GM19455 (cell line): Measurements from ENCODE around the gene ASPA.

Experiments used
- ATAC-seq: cut with Tn5 transposase; IDR thresholded peaks from one replicate; pipeline ENCODE4 v1.9.1; 2021; ENCODE audit not compliant: unreplicated experiment

The ASPA gene

GRCh38 chr17:3532859-3533142, 57.0 kb downstream of the ASPA start:
- no peak for ATAC-seq

DNA sequence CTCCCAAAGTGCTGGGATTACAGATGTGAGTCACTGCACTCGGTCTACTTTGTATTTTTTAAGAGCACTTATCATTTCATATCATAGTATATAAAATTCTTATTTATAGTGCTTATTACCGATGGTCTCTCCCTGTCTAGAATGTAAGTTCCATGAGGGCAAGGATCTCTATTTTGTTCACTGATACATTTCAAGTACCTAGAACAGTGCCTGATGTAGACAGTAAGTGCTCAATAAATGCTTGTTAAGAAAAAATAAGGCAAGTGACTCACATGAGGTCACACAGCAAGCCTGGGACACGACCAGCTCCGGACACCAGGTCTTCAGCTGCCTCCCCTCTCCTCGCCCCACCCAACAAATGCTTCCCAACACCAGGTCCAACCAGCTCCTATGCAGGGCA, 58.0 kb downstream of the ASPA start:
- ATAC-seq = no peak

- no peak for ATAC-seq
Measured at GRCh38 chr17:3534881-3535252, 59.1 kb downstream of the ASPA start.

- no peak for ATAC-seq
Measured at GRCh38 chr17:3535253-3535995, 59.6 kb downstream of the ASPA start.

GRCh38 chr17:3536716-3537115, 60.9 kb downstream of the ASPA start:
- no peak for ATAC-seq

DNA sequence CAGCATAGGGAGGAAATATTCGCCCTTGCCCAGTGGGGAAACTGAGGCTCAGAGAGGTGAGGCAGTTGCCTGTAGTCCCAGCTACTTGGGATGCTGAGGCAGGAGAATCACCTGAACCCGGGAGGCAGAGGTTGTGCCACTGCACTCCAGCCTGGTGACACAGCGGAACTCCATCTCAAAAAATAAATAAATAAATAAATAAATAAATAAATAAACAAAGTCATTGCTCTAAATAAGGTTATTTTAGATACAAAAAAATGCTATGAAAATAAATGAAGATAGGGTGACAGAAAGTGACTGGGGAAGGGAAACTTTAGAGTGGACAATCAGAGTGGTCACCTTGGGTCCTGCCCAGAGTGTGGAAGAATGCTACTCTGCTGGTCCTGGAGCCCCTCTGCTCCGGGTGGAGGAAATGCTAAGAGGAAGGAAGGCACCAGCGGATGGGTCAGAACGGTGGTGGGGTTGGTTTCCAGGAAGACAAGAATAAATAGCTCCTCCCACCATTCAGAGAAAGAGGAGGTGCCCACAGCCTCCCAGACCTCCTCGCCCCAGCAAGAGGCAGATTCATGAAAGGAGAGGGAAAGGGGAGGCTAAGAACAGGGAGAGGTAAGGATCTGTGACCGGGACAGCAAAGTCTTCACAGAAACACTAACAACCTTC, 64.2 kb downstream of the ASPA start:
- no peak for ATAC-seq

- no peak for ATAC-seq
Measured at GRCh38 chr17:3542410-3543088, 66.8 kb downstream of the ASPA start.

GRCh38 chr17:3543453-3543852, 67.7 kb downstream of the ASPA start:
- ATAC-seq = no peak

DNA sequence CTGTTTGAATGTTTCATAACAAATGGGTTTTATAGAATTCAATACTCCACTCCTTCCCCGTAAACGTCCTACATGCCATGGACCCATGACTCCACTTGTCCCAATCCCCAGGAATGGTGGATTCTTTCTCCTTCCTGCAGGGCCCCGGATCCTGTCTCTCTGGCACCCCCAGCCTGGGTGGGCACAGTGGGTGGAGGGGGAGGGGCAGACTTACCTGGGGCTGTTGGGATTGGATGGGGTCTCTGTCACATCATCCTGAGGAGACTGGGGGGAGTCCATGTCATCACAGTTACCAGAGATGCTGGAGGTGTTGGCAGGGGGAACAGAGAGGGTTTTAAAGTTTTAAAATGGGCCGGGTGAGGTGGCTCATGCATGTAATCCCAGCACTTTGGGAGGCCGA, 68.6 kb downstream of the ASPA start:
- ATAC-seq = no peak

DNA sequence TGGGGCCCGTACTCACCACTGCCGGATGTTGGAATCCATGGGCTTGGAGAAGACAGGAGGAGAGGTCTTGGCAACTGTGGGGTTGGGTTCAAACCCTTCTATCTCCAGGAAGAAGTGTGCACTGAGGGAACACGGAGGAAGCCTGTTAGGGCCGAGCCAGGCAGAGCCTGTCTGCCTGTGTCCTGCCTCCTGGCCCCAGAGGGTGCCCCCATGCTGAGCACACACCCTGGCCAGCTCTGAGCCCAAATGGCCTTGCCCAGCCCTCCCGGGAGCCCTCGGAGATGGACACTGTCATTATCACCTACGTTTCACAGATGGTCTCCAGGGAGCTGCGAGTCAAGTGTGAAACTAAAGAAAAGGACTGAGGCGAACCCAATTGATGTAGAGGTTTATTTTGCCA, 69.4 kb downstream of the ASPA start:
- no peak for ATAC-seq

DNA sequence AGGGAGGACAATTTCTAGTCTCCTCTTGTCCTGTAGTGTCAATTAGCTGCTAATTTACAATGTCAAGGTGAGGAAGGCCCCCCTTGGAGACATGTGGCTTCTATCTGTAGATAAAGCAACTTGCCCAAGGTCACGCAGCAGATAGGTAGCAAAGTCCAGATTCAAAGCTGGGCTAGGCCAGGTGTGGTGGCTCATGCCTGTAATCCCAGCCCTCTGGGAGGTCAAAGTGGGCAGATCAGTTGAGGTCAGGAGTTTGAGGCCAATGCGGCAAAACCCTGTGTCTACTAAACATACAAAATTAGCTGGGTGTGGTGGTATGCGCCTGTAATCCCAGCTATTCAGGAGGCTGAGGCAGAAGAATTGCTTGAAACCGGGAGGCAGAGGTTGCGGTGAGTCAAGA, 70.7 kb downstream of the ASPA start:
- ATAC-seq = no peak

- ATAC-seq = no peak
Measured at GRCh38 chr17:3546997-3547396, 71.2 kb downstream of the ASPA start.

DNA sequence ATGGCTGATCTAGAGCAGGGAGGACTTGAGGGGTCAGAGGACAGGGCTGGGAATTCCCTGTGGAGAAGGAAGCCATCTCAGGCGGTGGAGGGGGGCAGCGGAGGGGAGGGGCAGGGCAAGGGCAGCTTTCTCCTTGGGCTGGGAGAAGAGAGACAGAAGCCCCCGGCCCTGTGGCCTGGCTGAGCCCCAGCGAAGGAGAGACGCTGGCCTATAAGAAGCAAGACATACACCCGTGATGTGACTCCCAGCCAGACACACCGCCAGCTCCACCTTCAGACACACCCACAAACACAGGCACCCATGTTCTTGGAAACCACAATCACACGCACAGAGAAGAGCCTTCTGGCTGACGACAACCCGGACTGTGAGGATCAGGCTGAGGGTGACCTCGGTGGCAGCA, 71.8 kb downstream of the ASPA start:
- ATAC-seq = no peak

- no peak for ATAC-seq
Measured at GRCh38 chr17:3549610-3550162, 73.9 kb downstream of the ASPA start.

GRCh38 chr17:3551189-3551588, 75.4 kb downstream of the ASPA start:
- no peak for ATAC-seq

DNA sequence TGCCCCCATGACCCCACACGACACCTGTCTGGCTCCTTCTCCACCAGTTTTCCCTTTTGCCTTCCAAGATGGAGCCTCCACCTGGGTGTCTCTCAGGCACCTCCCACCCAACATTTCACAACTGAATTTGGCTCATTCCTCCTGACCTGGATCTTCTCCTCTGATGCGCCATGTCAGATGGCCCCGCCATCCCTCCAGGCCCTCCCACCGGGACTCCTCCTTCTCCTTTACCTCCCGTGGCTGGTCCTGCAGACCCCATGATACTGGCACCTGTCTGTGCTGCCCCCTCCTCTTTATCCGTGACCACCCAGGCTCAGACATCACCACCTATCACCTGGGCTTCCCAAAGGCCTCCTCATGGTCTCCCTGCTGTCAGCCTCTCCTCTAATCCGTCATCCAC, 77.1 kb downstream of the ASPA start:
- ATAC-seq = no peak
